Pancreas (tissue), 10 donors: ENCODE data around the gene ATP1A1. TPM values are rescaled to one million over a fixed set of nuclear protein-coding genes. Genes with fewer than 3 reads are reported as not detected.

Source experiments
- ATAC-seq, 4 donors: fragments of 200-7000 bp; cut with Tn5 transposase; one replicate each; pipeline versions ENCODE4 v1.8.0 to v1.9.1; 2020; ENCODE audit warnings: mild to moderate bottlenecking in 4 of 4, moderate library complexity in 4 of 4
- DNase-seq, 6 donors: peaks; one replicate each; pipeline ENCODE4 v3.0.0-alpha.2; 2020
- FAIRE-seq: peaks from 2 replicates; lab custom pipeline; 2012; peaks lifted over from hg19 to GRCh38; lab: Jason Lieb, UNC
- H3K27ac ChIP-seq, 4 donors: fragments of 200-600 bp; sonication (generic); 1 replicate in 3 of 4; 2 replicates in 1 of 4; pipeline versions ENCODE4 v1.5.0 to v1.8.0; 2020
- H3K27me3 ChIP-seq, 4 donors: fragments of 200-600 bp; one replicate each; pipeline ENCODE4 v1.8.0; 2021
- H3K36me3 ChIP-seq, 3 donors: fragments of 200-600 bp; sonication (generic) in 1 of 3; one replicate each; pipeline versions ENCODE4 v1.5.0 to v1.8.0; 2020 to 2021
- H3K4me1 ChIP-seq, 3 donors: fragments of 200-600 bp; one replicate each; pipeline ENCODE4 v1.8.0; 2021
- H3K4me3 ChIP-seq, 4 donors: fragments of 200-600 bp; sonication (generic) in 2 of 4; one replicate each; pipeline versions ENCODE4 v1.5.0 to v1.8.0; 2020 to 2021
- H3K9me3 ChIP-seq, 4 donors: fragments of 200-600 bp; one replicate each; pipeline ENCODE4 v1.8.0; 2021
- WGBS, 2 donors: extraction: QIAGEN DNeasy Blood & Tissue Kit; methylation state at CpG; one replicate each; pipeline ENCODE4 v1.1.7; 2013; 5-methylcytosine and 5-hydroxymethylcytosine counted together
- intact Hi-C, 3 donors: fragments of 100-400 bp; cut with DNase I; formaldehyde crosslinking; loops; one replicate each; pipeline versions ENCODE4 v1.11.1 to v1.14.2; 2022
- polyA plus RNA-seq, 2 donors: library from polyadenylated mRNA; stranded (reverse); fragments of 200-250 nt; gene quantifications; one replicate each; pipeline ENCODE4 v1.2.3, GENCODE V29; 2013
- total RNA-seq, 6 donors: library from RNA; stranded (reverse); fragmentation: NEBNext Ultra II Directional in 4 of 6; extraction: Animal tissue kit (Norgen Biotek cat#: 25700) in 4 of 6; gene quantifications; one replicate each; pipeline versions ENCODE4 v1.2.1 to v1.2.4, GENCODE V29; 2021 to 2023
- TF ChIP-seq, protein P1 (sequence below), 4 donors: fragments of 200-600 bp; sonication (generic) in 3 of 4; IDR thresholded peaks; one replicate each; pipeline versions ENCODE4 v1.5.0 to v1.8.0; 2021; ENCODE audit warnings: antibody characterized with exemption in 4 of 4
- donor health status: healthy with polysubstance abuse.
- donor health status: DM: no; HTN: no; CAD: no; lungs with moderate emphysema.
- donor health status: DM: no; HTN: no; CAD: no.
- donor health status: control.
- donor health status: control.
- donor health status: Bipolar disorder and iron deficiency.
- donor health status: DM: yes; HTN: yes; CAD: no.
- donor health status: DM: no; HTN: no; CAD: no.
- donor health status: DM: no; HTN: no; CAD: no.
- donor health status: DM: yes; HTN: yes; CAD: no.

ATP1A1 gene
- total and polyA plus RNA-seq, 8 donors: 226 to 735 (median 490) TPM

DNA sequence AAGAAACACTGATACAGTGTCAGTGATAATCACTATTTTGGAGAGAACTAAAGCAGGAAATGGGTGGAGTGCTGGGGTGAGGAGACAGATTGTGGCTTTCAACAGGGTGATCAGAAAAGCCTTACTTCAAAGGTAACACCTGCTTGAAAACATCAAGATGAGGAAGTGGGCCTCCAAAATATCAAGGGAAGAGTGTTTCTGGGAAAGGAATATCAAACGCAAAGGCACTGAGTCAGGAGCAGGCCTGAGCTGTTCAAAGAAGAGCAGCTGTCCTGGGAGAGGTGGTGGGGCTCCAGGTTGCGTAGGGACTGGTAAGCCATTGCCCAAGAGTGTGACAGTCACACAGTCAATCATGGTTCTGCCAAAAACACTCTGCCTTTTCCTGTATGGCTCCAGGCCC is 47.1 kb upstream of the ATP1A1 start:
- WGBS, 2 donors: 84 to 94% methylated on average over 2 of the region's 2 CpGs

DNA sequence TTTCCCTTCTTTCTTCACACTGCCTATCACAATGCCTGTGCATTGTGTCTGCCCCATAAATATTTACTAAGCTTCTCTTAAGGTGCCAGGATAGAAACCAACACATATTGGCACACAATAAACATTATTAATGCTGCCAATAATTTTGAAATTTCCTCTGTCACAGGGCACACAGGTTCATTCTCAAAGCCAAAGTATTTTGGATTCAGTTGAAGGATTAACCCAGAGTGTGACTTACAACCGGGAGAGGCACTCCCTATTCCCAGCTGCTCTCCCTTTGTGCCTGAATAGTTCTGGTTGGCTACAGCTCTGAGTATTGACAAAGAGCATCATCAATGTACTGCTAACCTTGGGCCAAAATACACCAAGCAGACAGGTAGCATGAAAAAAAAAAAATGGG is 46.6 kb upstream of the ATP1A1 start:
- Histone ChIP-seq H3K27ac (peak overlapping the region in 1 of 4 donors; percentile 10), H3K27me3 (no peaks in the 10 kb centered on the region), H3K4me3 (no peak overlapping the region), H3K4me1 (peaks cover 47 to 60% (median 57%) of the 10 kb centered on the region in 3 donors), H3K9me3 (no peaks in the 10 kb centered on the region), H3K36me3 (no peaks in the 10 kb centered on the region)
- TF ChIP-seq, protein P1, sequence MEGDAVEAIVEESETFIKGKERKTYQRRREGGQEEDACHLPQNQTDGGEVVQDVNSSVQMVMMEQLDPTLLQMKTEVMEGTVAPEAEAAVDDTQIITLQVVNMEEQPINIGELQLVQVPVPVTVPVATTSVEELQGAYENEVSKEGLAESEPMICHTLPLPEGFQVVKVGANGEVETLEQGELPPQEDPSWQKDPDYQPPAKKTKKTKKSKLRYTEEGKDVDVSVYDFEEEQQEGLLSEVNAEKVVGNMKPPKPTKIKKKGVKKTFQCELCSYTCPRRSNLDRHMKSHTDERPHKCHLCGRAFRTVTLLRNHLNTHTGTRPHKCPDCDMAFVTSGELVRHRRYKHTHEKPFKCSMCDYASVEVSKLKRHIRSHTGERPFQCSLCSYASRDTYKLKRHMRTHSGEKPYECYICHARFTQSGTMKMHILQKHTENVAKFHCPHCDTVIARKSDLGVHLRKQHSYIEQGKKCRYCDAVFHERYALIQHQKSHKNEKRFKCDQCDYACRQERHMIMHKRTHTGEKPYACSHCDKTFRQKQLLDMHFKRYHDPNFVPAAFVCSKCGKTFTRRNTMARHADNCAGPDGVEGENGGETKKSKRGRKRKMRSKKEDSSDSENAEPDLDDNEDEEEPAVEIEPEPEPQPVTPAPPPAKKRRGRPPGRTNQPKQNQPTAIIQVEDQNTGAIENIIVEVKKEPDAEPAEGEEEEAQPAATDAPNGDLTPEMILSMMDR (IDR thresholded peaks at IDR 0.05): no peak
- FAIRE-seq (no peak), ATAC-seq (no peak), DNase-seq (no peak)
- intact Hi-C loops: no loop called here
- WGBS, 2 donors: 65 to 73% methylated on average over 1 of the region's 1 CpG

More for the DNA sequence above, 47.1 kb upstream of the ATP1A1 start:
- Histone ChIP-seq H3K4me3 (no peak overlapping the region), H3K27ac (peak overlapping the region in 2 of 4 donors; percentile 10 to 37), H3K36me3 (no peaks in the 10 kb centered on the region), H3K27me3 (no peaks in the 10 kb centered on the region), H3K9me3 (no peaks in the 10 kb centered on the region), H3K4me1 (peaks cover 47 to 60% (median 59%) of the 10 kb centered on the region in 3 donors)
- DNase-seq: no peak
- intact Hi-C loops: no loop called here
- TF ChIP-seq, protein P1 (IDR thresholded peaks at IDR 0.05): no peak
- ATAC-seq: no peak
- FAIRE-seq: no peak

DNA sequence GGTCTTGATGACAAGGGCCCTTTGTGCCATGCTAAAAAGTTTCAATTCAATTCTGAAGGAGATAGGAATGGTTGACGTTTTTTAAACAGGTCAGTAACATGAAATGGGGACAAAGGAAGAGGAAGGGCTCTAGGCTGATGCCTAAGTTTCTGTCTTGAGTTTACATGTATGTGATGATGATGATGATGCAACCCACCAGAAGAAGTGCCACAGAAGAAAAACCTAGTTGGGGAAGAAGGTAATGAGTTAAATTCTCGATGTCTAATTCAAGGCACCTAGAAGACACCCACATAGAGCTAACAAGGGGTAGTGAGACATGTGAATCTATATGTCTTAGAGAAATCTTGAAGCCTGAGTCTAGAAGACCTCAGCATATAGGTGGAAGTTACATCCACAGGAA is 44.4 kb upstream of the ATP1A1 start:
- H3K27me3 ChIP-seq: no peaks in the 10 kb centered on the region
- H3K27ac ChIP-seq: no peak overlapping the region
- DNase-seq (no peak), FAIRE-seq (no peak), ATAC-seq (no peak)
- no peaks in the 10 kb centered on the region for H3K36me3 ChIP-seq
- TF ChIP-seq, protein P1 (IDR thresholded peaks at IDR 0.05): no peak
- no peak overlapping the region for H3K4me3 ChIP-seq
- peaks cover 33 to 50% (median 37%) of the 10 kb centered on the region in 3 donors for H3K4me1 ChIP-seq
- no peaks in the 10 kb centered on the region for H3K9me3 ChIP-seq
- WGBS, 2 donors: 86 to 87% methylated on average over 2 of the region's 2 CpGs
- intact Hi-C loops: no loop called here

DNA sequence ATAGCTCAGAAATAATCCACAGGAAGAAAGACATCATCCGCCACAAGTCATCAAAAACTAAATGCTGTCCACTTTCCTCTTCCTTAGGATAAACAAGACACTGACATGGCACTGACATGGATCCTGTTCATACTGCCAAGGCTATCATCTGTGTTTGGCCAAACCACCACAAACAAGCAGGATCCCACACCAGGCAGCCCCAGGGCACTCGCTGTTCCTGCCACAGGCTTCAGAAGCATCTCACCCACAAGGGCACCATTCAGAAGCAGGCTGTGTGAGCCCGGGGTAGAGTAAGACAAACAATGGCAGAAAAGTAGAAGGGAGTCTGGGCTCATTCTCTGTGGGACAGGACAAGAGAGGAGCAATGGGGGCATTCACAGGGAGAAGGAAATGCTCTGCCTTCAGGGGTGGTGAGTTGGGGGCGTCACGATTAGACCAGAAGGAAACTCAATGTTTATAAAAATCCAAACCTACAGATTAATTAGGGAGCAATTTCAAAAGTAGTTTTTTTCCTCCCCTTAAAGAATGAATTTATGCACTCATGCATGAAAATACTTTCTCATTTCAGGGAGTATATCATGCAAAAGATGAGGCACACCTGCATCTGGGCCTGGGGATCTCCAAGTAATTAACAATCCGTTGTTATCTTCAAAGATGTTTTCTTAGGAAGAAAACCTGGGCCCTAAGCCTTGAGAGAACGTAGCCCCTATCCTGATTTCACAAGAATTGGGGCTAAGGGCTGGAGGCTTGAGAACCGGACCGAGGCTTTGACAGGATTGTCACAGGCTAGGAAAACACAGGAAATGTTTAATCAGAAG is 43.3 kb upstream of the ATP1A1 start:
- intact Hi-C loops: no loop called here
- Histone ChIP-seq H3K27ac (peak overlapping the region; percentile 17 to 77 (median 56)), H3K9me3 (no peaks in the 10 kb centered on the region), H3K36me3 (no peaks in the 10 kb centered on the region), H3K4me1 (peaks cover 31 to 56% (median 35%) of the 10 kb centered on the region in 3 donors), H3K27me3 (no peaks in the 10 kb centered on the region), H3K4me3 (no peak overlapping the region)
- FAIRE-seq (no peak), DNase-seq (no peak), ATAC-seq (peak in 2 of 4 donors; percentile 49 to 77)
- TF ChIP-seq, protein P1 (IDR thresholded peaks at IDR 0.05): no peak
- 52 to 53% methylated on average over 9 of the region's 9 CpGs for WGBS, 2 donors

DNA sequence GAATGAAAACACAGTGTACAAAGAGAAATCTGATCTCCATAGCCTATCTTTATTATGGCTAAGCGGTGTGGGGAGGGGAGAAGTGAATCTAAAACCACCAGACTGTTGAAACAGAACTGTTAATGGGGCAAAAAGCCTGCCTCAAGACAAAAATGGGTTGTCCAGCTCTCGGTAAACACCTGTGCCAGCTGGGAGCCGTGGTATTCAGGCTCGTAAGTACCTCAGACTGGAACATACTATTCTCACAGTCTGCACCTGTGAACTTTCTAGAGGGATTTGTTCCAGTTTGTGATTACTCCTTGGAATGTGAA is 42.7 kb upstream of the ATP1A1 start:
- TF ChIP-seq, protein P1 (IDR thresholded peaks at IDR 0.05): no peak
- FAIRE-seq (no peak), ATAC-seq (peak; percentile 61 to 78 (median 74)), DNase-seq (peak in 2 of 6 donors; percentile 24 to 45)
- H3K4me3 ChIP-seq: no peak overlapping the region
- no peaks in the 10 kb centered on the region for H3K36me3 ChIP-seq
- WGBS, 2 donors: 13 to 18% methylated on average over 4 of the region's 4 CpGs
- H3K27me3 ChIP-seq: no peaks in the 10 kb centered on the region
- peaks cover 29 to 52% (median 31%) of the 10 kb centered on the region in 3 donors for H3K4me1 ChIP-seq
- peak overlapping the region; percentile 17 to 77 (median 56) for H3K27ac ChIP-seq
- intact Hi-C loops: no loop called here
- no peaks in the 10 kb centered on the region for H3K9me3 ChIP-seq
